Stimulated activated CD4-positive, alpha-beta T cell treated with anti-CD3 and anti-CD28 coated beads, Interleukin-4, amount 100 ng/mL, for 48 hours (primary cell): Measurements from ENCODE around the gene HK3.

Experiments
- DNase-seq, 2 donors: peaks; one replicate each; pipeline ENCODE4 v3.0.0-alpha.2; 2020; ENCODE audit warnings: low read depth in 2 of 2

Gene HK3

DNA sequence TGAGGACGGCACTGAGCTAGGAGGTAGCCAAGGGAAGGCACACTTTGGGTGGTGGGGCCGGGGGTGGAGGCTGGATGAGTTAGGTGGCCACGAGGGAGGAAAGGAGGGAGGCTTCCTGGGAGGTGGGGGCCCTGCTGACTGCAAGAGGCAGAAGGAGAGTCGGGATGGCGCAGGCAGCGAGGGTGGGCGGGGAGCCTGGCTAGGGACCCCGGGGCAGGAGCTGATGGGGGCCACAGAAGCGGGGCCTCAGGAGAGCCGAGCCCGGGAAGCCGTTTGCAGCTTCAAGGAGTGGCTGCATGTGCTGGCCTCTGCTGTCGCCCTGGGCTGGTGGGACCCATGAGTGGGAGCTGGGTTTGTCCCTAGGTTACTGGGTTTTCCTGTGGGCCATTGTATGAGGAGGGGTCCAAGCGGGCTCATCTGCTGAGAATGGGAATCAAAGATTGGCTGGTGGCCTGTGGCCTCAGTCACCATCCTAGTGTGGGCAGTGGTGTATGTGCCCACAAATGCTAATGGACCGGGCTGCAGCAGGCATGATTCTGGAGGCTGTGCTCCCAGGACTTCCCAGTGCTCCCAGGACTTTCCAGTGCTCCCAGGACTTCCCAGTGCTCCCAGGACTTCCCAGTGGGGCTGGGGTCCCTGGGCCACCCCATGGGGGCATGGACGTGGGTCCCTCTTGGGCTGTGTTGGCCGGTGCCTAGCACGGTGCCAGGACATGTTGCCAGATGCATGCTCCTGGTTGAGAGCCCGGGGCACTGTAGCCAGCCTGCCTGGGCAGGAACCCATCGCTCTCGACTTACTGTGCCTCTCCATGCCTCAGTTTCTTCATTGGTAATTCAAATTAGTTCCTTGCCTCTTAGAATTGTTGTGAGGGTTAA lies 48.5 kb downstream of the HK3 start:
- DNase-seq = no peak

DNA sequence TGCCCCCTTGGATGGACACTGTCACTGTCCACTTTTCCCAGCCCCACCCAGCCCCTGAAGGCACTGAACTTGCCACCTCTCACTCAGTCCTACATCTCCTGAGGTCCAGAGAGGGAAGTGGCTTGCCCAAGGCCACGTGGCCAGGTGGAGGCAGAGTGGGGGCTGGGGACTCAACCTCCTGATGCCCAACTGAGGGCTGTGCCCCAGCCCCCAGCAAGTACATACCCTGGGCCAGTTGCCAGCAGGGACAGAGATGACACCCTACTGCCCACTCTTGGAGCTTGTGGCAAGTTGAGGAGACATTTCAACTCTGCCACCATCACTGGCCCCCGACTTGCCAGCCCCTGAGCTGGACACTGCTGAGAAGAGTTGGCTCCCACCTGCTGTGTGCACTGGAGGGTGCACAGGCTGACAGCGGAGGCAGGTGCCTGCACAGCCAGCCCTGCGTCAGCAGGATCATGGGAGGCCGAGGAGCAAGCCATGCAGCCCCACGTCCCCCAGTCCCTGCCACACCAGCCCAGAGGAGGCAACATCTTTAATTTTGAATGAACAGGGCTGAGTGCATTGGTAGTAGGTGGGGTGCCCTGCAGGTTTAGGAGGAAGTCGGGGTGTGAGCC lies 49.4 kb downstream of the HK3 start:
- DNase-seq = no peak

DNA sequence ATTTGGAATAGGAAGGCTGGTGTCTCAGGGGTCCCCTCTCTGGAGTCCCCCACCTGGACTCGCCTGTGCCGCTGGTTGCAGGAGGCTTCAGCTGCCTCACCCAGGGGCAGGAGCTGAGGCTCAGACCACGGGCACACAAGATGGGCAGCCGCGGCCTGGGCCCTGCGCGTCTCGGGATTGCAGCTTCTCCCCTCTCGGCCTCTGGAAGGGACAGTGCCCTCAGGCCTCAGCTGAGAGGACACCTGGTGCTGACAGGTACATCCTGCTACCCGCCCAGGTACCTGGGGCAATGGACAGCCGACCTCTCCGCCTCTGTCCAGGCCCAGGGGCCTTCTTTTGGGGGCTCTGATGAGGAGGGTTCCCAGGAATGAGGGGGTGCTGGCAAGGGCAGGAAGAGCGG lies 50.5 kb downstream of the HK3 start:
- no peak for DNase-seq

DNA sequence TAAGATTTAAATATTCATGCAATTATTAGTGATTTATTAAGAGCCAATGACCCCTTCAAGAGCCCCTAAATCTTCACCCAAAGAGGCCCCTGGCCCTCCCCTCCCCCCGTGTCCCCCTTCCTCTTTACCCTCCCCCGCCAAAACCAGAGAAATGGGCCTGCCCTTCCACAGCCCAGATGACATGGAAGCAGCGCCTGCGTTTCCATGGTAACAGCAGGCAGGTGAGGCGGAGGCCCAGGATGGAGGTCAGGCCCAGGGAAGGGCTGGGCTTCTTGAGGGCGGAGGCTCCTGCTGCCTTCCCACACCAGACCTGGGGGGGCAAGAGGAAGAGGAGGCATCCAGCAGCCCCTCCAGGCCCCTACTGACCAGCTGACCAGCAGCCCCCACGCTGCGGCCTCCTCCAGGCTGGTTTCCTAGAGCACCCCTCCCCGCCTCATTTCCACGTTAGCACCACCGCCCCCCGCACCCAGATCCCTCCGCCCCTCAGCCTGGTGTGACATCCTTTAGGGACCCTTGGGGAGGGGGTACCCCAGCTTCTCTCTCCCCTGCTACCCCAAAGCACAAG lies 51.3 kb downstream of the HK3 start:
- DNase-seq = no peak

DNA sequence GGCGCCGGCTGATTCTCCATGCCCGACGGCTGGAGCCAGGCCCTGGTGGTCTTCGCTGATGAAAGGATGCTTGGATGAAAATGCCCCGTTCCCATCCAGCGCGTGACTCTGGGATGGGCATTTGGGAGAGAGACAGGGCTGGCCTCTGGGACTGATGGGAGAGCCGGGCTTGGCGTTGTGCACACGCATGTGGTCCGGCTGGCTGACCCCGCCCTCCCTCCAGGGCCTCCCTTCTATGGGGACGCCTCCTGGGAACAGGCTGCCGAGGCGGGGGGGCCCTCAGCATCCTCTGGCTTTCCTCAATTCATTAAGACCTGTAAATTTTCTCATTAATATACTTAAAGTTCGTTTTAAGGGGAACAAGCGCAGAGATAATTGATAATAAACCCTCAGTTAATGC lies 52.0 kb downstream of the HK3 start:
- no peak for DNase-seq

DNA sequence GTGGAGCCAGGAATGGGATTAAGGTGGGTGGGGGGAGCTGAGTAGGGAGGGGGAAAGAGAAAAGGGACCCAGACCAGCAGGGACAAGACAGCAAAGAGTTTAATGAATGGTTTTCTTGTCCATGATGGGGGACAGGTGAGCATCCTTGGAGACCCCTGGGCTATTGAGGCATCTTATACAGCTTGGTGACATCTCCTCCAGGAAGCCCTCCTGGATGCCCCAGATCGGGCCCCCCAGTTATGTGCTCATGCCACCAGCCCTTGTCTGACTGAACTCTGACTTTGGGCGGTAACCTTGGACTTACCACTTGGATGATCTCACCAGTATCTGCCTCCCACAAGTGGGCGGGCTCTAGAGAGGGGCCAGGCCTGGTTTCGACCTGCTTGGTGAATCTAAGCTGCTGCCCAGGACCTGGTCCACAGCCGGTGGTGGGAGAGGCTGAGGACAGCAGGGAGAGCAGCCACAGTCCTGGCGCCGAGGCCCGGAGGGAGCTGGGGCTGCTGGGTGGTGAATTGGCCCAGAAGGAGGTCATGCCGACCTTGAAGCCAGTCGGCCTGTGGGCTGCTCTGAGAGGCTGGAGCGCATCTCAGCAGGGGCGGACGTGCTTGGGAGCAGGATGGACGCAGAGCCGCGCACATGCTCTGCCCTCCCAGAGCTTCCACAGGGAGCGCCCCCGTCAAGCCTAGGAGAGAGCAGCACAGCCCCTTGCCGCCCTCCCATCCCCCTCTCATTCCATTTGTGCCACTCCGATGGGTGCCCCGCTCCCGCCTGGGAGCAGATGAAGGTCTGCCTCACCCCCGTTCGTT lies 52.6 kb downstream of the HK3 start:
- peak in 1 of 2 donors; percentile 16 for DNase-seq

DNA sequence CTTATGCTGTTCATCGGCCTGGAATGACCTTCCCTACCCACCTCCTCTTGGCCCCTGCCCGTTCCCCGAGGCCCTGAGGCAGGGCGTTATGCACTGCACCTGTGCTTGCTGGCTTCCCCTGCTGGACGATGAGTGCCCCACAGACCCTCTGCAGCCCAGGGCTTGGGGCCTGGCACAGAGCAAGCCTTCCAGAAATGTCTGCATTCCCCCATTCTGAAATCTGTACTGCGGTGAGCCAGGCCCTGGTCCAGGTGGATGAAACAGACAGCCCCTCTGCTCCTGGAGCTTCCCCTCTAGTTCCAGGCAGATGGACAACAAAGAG lies 53.8 kb downstream of the HK3 start:
- DNase-seq = no peak

DNA sequence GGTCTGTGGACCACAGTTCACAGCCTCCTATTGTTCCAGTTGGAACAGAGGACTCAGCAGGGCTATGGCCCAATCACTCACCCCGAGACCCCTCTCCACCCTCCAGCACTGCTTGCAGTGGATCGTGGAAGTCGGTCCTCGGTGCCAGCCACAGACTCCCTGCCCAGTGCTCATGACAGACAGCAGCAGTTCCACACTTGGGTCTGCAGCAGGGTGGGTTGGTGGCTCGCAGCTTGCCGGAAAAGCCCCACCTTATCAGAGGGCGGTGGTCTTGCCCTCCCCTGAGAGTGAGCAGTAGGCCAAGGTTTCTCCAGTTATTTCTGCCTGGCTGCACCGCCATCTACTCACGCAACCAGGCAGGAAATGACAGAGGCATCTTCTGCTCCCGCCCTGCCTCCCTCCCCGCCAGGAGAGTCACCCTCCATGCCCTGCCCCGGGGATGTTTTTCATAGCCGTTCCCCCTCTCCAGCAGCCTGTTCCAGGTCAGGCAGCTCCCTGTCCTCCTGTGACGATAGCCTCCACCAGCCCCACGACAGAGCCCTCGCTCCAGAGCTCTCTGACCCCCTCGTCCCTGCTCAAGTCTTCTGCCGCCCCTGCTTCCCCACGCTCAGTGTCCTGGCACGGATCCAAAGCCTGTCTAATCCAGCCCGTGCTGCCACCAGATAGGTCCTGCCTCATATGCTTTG lies 54.3 kb downstream of the HK3 start:
- DNase-seq = no peak

DNA sequence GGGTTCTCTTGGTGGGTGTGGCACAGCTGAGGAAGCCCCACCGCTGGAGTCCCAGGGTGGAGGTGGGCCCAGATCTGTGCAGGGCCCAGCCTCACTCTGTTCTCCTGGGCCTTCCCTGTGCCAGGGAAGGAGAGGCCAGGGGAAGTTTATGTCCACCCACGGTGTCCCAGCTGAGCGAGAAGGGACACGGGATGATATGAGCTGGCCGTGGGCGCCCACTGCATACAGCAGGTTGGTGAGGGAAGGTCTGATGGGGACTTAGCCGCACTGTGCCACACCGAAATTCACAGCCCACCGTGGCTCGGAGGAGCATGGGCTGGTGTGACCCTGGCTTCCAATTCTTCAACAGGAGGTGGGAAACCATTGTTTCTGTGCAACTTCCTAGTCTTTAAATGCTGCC lies 54.9 kb downstream of the HK3 start:
- no peak for DNase-seq

DNA sequence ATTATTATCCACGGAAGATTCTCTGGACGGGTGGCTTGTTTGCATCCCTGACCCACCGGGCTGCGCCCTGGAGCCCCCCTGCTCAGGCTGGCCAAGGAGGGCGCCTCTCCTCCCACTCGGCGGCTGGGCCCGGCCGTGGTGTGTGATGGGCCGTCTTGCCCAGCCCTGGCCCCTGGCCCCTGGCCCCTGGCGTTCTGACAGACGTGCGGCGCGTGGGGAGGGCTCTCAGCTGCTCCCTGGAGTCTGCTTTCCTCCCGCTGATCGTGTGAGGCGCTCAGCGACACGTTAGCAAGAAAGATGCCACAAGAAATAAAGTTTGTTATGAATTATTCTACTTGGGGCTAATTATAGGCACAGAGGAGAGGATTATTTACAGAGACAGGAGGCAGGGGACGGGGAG lies 55.5 kb downstream of the HK3 start:
- DNase-seq = no peak

DNA sequence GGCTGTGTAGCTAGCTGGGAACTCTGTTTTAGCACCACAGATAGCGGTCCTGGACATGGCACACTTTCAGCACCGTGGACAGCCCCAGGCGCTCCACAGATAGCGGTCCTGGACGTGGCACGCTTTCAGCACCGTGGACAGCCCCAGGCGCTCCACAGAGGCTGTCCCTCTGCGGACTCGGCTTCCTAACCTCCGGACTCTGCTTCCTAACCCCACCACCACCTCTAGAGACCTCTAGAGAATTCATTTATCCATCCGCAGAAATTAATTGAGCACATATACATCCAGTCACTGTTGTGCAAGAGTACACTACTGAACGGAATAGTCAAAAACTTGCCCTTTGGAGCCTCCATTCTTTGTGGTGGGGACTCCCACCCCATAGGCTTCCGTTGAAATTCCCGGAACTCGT lies 61.4 kb downstream of the HK3 start:
- peak; percentile 74 to 77 for DNase-seq

DNA sequence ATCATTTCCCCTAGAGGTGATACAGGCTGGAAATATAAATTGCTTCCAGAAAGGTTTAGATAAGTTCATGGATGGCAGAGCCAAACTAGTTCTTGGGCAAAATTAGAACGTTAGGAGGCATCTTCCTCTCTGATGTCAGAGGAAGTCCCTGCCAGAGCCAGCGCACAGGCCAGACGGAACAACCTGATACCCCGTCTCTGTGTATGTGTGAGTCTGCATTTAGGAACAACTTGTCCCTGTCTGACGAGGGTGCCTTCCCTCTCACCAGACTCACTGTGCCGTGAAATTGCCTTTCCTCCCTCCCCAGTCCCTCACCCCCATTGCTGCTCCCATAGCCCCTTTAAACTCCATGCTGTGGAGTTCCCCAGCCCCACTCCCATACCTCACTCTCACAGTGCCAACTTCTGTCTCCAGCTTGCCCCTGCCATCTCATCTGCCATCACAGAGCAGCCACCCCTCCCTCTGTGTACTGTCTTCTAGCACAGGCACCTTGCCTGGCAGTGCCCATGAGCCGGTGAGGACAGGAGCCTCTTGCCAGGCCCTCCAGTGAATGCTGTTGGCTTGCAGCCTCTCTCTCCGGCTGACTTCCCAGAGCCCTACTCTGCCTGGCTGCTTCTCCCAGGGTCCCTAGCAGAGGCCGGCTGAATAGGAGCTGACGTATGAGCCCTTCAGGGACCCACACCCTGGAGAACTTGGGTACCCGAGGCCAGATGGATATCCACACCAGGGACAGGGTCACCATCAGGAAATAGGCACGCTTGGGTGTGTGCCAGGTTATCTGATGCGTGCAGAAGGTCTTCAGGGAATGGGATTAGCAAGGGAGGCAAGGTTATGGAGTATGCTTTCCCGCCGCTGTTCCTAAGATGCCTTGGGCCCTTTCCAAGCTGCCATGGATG lies 62.1 kb downstream of the HK3 start:
- no peak for DNase-seq

DNA sequence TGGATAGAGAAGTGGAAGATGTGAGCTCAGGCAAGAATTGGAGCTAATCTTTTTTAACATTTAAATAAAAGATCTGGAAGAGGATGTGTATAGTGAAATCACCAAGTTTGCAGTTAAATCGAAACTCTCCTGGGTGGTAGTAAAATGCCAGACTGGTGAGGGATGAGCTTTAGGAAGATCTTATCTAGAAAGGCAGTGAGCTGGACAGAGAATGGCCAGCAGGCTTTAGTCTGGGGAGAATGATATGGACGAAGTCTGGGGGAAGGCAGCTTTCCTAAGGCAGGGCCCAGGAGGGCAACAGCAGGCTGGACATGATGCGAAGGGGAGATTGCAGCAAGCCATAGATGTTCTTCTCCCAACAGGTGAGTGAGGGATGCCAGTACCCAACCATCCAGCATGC lies 63.2 kb downstream of the HK3 start:
- no peak for DNase-seq

DNA sequence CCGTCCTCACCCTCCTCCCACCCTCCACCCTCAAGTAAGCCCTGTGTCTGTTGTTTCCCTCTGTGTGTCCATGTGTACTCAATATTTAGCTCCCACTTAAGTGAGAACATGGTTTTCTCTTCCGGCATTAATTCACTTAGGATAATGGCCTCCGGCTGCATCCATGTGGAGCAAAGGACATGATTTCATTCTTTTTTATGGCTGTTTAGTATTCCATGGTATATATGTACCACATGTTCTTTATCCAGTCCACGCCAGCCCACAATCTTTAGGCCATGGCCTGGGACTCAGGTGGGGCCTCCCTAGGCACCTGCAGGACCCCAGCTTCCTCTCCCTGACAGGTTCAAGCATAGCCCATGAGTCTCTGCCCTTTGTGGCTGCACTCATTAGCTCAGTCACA lies 65.9 kb downstream of the HK3 start:
- no peak for DNase-seq

DNA sequence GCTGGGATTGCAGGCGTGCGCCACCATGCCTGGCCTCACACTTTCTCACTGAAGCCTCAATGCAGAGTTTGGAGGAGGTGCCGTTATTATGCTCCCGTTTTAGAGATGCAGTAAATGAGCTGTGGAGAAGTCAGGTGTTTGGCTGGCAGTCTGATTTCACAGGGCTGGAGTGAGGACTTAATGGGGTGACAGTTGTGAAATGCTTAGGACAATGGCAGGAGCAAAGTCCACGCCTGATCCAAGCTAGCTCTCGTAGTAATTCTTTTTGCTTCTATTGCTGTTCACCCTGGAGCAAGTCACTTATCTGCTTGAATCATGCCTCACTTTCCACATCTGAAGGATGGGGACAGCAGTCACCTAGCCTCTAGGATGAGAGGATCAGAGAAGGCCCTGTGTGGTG lies 67.0 kb downstream of the HK3 start:
- DNase-seq = no peak

DNA sequence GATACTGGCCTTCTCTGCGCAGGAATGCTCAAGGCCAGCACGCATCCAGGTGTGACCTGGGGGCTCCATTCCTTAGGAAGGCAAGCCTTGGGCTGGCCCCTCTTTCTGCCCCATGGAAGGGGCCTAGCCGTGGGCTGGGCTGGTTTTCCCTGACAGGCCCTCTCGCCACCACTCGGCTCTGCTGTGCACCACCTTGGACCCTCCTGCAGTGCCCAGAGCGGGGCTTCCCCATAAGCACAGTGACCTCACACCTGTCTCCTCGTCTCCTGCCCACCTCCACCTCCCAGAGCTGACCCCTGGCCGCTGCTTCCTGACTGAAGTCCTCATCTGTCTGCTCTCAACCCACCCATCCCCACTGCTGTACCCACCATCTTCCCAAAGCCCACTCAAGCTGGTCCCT lies 67.7 kb downstream of the HK3 start:
- DNase-seq = no peak

DNA sequence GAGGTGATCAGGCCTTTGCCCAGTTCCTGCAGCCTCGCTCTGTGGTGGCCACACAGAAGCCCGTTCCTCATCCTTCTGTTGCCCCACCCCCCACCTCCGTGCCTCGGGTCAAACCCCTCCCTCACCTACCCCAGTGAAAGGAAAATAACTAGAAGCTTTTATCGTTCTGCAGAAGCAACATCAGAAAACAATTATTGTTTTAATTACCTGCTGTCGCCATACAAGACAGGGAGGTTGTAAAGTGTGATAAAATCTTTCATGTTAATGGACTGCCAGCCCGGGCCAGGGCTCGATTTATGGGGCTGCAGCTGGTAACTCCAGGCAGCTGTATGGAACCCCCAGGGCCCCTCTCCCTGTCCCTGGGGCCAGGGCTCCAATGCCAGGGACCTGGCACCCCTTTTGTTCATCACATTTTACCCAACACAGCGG lies 68.1 kb downstream of the HK3 start:
- DNase-seq = no peak
